K562 (cell line): Measurements from ENCODE around the gene GMIP. TPM values are rescaled to one million over a fixed set of nuclear protein-coding genes. Genes with fewer than 3 reads are reported as not detected.

Experiments
- ATAC-seq: fragments of 200-7000 bp; cut with Tn5 transposase; 3 replicates; pipeline ENCODE4 v1.9.1; 2020; ENCODE audit warnings: moderate library complexity
- BruUV-seq: library from RNA; stranded (reverse); fragments of 400-500 nt; replicated peaks from 2 replicates; lab custom pipeline; 2021; lab: Mats Ljungman, UMichigan
- CTCF ChIA-PET: fragments of 300-600 bp; formaldehyde crosslinking; extraction: SDS; loops from one replicate; lab custom pipeline; 2021; ENCODE audit warnings: low intra/inter-chr PET ratio; lab: Yijun Ruan, JAX
- POLR2A ChIA-PET: fragments of 300-600, 350-650 bp; sonication (Branson Sonifier 250); formaldehyde crosslinking; extraction: SDS; loops from one replicate; lab custom pipeline; 2021; ENCODE audit warnings: antibody characterized with exemption, inconsistent platforms; lab: Yijun Ruan, JAX
- DNase-seq, 4 experiments: peaks; one replicate each; pipeline versions ENCODE4 v3.0.0 to v3.0.0-alpha.2; 2011 to 2018; ENCODE audit warnings: low spot score in 3 of 4, mixed read lengths in 3 of 4; ENCODE audit errors: extremely low read depth in 1 of 4
- FAIRE-seq: peaks from 2 replicates; lab custom pipeline; 2011; peaks lifted over from hg19 to GRCh38; lab: Jason Lieb, UNC
- H2AFZ ChIP-seq: 2 replicates; pipeline ENCODE4 v1.6.0; 2011; ENCODE audit warnings: low read depth, low read length, control low read depth, inconsistent platforms
- H3K27ac ChIP-seq: fragments of 200-600 bp; 3 replicates; pipeline ENCODE4 v1.8.0; 2011; ENCODE audit warnings: low read depth, mild to moderate bottlenecking, control low read depth, inconsistent platforms, low read length, moderate library complexity, mixed read lengths; ENCODE audit errors: extremely low read depth
- H3K27me3 ChIP-seq, 2 experiments: fragments of 300-600 bp in 1 of 2; 2 replicates in 1 of 2; 3 replicates in 1 of 2; pipeline versions ENCODE4 v1.6.0 to v1.8.0; 2011; ENCODE audit warnings: inconsistent platforms in 2 of 2, low read length in 2 of 2, mild to moderate bottlenecking in 1 of 2, mixed read lengths in 1 of 2, moderate library complexity in 1 of 2; ENCODE audit not compliant: control insufficient read depth in 2 of 2, insufficient read depth in 2 of 2
- H3K36me3 ChIP-seq: fragments of 300-600 bp; 3 replicates; pipeline ENCODE4 v1.8.0; 2011; ENCODE audit warnings: mild to moderate bottlenecking, low read length, inconsistent platforms; ENCODE audit not compliant: control insufficient read depth, insufficient read depth
- H3K4me1 ChIP-seq, 2 experiments: fragments of 200-600 bp in 1 of 2; replicated peaks in 1 of 2; 2 replicates in 1 of 2; 3 replicates in 1 of 2; pipeline versions ENCODE4 v1.5.1 to v1.8.0; 2011; ENCODE audit warnings: inconsistent platforms in 2 of 2, low read length in 2 of 2, mild to moderate bottlenecking in 1 of 2, mixed read lengths in 1 of 2, moderate library complexity in 1 of 2; ENCODE audit not compliant: control insufficient read depth in 2 of 2, insufficient read depth in 2 of 2
- H3K4me2 ChIP-seq: 2 replicates; pipeline ENCODE4 v1.6.1; 2011; ENCODE audit warnings: low read length, control low read depth, inconsistent platforms, mixed read lengths; ENCODE audit not compliant: insufficient read depth
- H3K4me3 ChIP-seq: fragments of 200-600 bp; sonication (generic), shearing (Covaris generic); 2 replicates; pipeline ENCODE4 v1.5.1; 2016; ENCODE audit warnings: control low read depth, inconsistent platforms
- H3K79me2 ChIP-seq: fragments of 200-600 bp; 3 replicates; pipeline ENCODE4 v1.8.0; 2011; ENCODE audit warnings: low read length, inconsistent platforms; ENCODE audit not compliant: control insufficient read depth, insufficient read depth
- H3K9ac ChIP-seq, 2 experiments: 2 replicates each; pipeline versions ENCODE4 v1.6.0 to v1.6.1; 2011; ENCODE audit warnings: low read depth in 2 of 2, low read length in 2 of 2, control low read depth in 1 of 2, inconsistent platforms in 1 of 2, mild to moderate bottlenecking in 1 of 2, mixed read lengths in 1 of 2; ENCODE audit not compliant: insufficient read depth in 1 of 2
- H3K9me1 ChIP-seq: one replicate; pipeline ENCODE4 v1.6.0; 2011; ENCODE audit warnings: inconsistent platforms, mild to moderate bottlenecking, low read length, moderate library complexity; ENCODE audit not compliant: control insufficient read depth, insufficient read depth
- H3K9me3 ChIP-seq: replicated peaks from 2 replicates; pipeline ENCODE4 v1.5.1; 2011; ENCODE audit warnings: low read depth, low read length, inconsistent platforms; ENCODE audit not compliant: control insufficient read depth, insufficient read depth
- H4K20me1 ChIP-seq: replicated peaks from 2 replicates; pipeline ENCODE4 v1.6.1; 2011; ENCODE audit warnings: low read length, inconsistent platforms, mixed read lengths; ENCODE audit not compliant: control insufficient read depth, insufficient read depth
- ATF1 ChIP-seq, 2 experiments: fragments of 450-650 bp in 1 of 2; IDR thresholded peaks; 2 replicates each; pipeline ENCODE4 v1.6.1; 2016; ENCODE audit warnings: missing compliant biosample characterization in 1 of 2, missing genetic modification characterization in 1 of 2
- CCAR2 ChIP-seq: fragments of 200-400 bp; formaldehyde crosslinking; IDR thresholded peaks from 2 replicates; pipeline ENCODE4 v1.6.1; 2017; ENCODE audit warnings: mild to moderate bottlenecking, low read depth, low read length
- CREB1 ChIP-seq, 2 experiments: sonication (generic) in 1 of 2; formaldehyde crosslinking in 1 of 2; IDR thresholded peaks; 2 replicates each; pipeline versions ENCODE4 v1.6.1 to v1.8.0; 2012 to 2022; ENCODE audit warnings: inconsistent platforms in 1 of 2, mild to moderate bottlenecking in 1 of 2, missing genetic modification reagents in 1 of 2, moderate library complexity in 1 of 2
- CTBP1 ChIP-seq: fragments of 450-650 bp; IDR thresholded peaks from 2 replicates; pipeline ENCODE4 v1.6.1; 2016; ENCODE audit warnings: borderline replicate concordance
- ILF3 ChIP-seq: fragments of 450-650 bp; IDR thresholded peaks from 2 replicates; pipeline ENCODE4 v1.6.1; 2018; ENCODE audit warnings: antibody characterized with exemption, mild to moderate bottlenecking, moderate library complexity, borderline replicate concordance
- LCOR ChIP-seq: sonication (generic); formaldehyde crosslinking; IDR thresholded peaks from 2 replicates; pipeline ENCODE4 v1.8.0; 2022; ENCODE audit warnings: mild to moderate bottlenecking, missing genetic modification reagents
- NCOA4 ChIP-seq: fragments of 450-650 bp; IDR thresholded peaks from 2 replicates; pipeline ENCODE4 v1.6.1; 2018; ENCODE audit warnings: mild to moderate bottlenecking; ENCODE audit not compliant: partially characterized antibody
- NFXL1 ChIP-seq: fragments of 450-650 bp; formaldehyde crosslinking; IDR thresholded peaks from 2 replicates; pipeline ENCODE4 v1.4.0; 2021; ENCODE audit warnings: mild to moderate bottlenecking
- PHF20 ChIP-seq: fragments of 450-650 bp; IDR thresholded peaks from 2 replicates; pipeline ENCODE4 v1.6.1; 2018; ENCODE audit not compliant: partially characterized antibody
- POLR2AphosphoS2 ChIP-seq: IDR thresholded peaks from 2 replicates; pipeline ENCODE4 v1.6.1; 2012; ENCODE audit warnings: low read length, improper control_type of control experiment
- RAD21 ChIP-seq, 2 experiments: fragments of 250-450 bp in 1 of 2; fragments of 450-650 bp in 1 of 2; sonication (Bioruptor Pico) in 1 of 2; formaldehyde crosslinking in 1 of 2; IDR thresholded peaks in 1 of 2; conservative IDR thresholded peaks in 1 of 2; 2 replicates each; pipeline versions ENCODE4 v1.4.0 to v1.8.0; 2020 to 2022; ENCODE audit warnings: mild to moderate bottlenecking in 2 of 2, moderate library complexity in 1 of 2
- RCOR1 ChIP-seq, 2 experiments: IDR thresholded peaks; 2 replicates each; pipeline ENCODE4 v1.6.1; 2012; ENCODE audit warnings: low read depth in 2 of 2, low read length in 2 of 2, borderline replicate concordance in 1 of 2, improper control_type of control experiment in 1 of 2
- SPI1 ChIP-seq: IDR thresholded peaks from 2 replicates; pipeline ENCODE4 v1.6.1; 2011; ENCODE audit warnings: low read depth, low read length, control low read depth, borderline replicate concordance
- TEAD4 ChIP-seq, 2 experiments: sonication (generic) in 1 of 2; formaldehyde crosslinking in 1 of 2; IDR thresholded peaks; 2 replicates each; pipeline versions ENCODE4 v1.6.1 to v1.8.0; 2012 to 2022; ENCODE audit warnings: borderline replicate concordance in 1 of 2, inconsistent platforms in 1 of 2, low read length in 1 of 2, mild to moderate bottlenecking in 1 of 2, missing genetic modification reagents in 1 of 2
- ZFPM2 ChIP-seq: fragments of 250-450 bp; sonication (Bioruptor Pico); IDR thresholded peaks from 2 replicates; pipeline ENCODE4 v1.5.1; 2022; ENCODE audit warnings: mild to moderate bottlenecking
- ZNF263 ChIP-seq: sonication (generic); formaldehyde crosslinking; IDR thresholded peaks from 2 replicates; pipeline ENCODE4 v1.8.0; 2022; ENCODE audit warnings: mild to moderate bottlenecking, missing genetic modification reagents, borderline replicate concordance
- ZNF280A ChIP-seq: fragments of 450-650 bp; IDR thresholded peaks from 2 replicates; pipeline ENCODE4 v1.6.1; 2018; ENCODE audit warnings: mild to moderate bottlenecking, low read depth; ENCODE audit not compliant: partially characterized antibody
- ZNF316 ChIP-seq: fragments of 450-650 bp; IDR thresholded peaks from 2 replicates; pipeline ENCODE4 v1.6.1; 2016
- ZNF561 ChIP-seq: fragments of 450-650 bp; formaldehyde crosslinking; conservative IDR thresholded peaks from 2 replicates; pipeline ENCODE4 v1.4.0; 2020; ENCODE audit warnings: mild to moderate bottlenecking, moderate library complexity
- ZNF583 ChIP-seq: fragments of 250-450 bp; sonication (Bioruptor Pico); IDR thresholded peaks from 2 replicates; pipeline ENCODE4 v1.4.0; 2020
- ZNF764 ChIP-seq: fragments of 250-450 bp; sonication (Bioruptor Pico); IDR thresholded peaks from 2 replicates; pipeline ENCODE4 v1.4.0; 2020; ENCODE audit warnings: low read depth, mild to moderate bottlenecking, moderate library complexity
- ZNF780A ChIP-seq: fragments of 250-450 bp; sonication (Bioruptor Pico); IDR thresholded peaks from 2 replicates; pipeline ENCODE4 v1.5.0; 2021; ENCODE audit warnings: mild to moderate bottlenecking
- WGBS: fragments of 100-300 bp; shearing (Covaris generic); methylation state at CpG from one replicate; pipeline ENCODE4 v1.1.6; 2016; ENCODE audit warnings: low coverage, mixed read lengths; ENCODE audit not compliant: insufficient coverage; ENCODE audit errors: missing lambda C conversion rate; 5-methylcytosine and 5-hydroxymethylcytosine counted together
- in situ Hi-C: fragments of 300-500 bp; cut with MboI; formaldehyde crosslinking; loops from 4 replicates; pipeline ENCODE4 v1.15.0; 2018; ENCODE audit warnings: inconsistent platforms, mixed read lengths
- intact Hi-C: fragments of 100-400 bp; cut with micrococcal nuclease; formaldehyde crosslinking; loops from 2 replicates; pipeline ENCODE4 v1.14.2; 2022
- polyA plus RNA-seq, 8 experiments: library from polyadenylated mRNA; depleted of rRNA in 4 of 8; stranded (reverse) in 5 of 8; unstranded in 3 of 8; fragments of >200 nt; fragmentation: Nextera tagmentation in 2 of 8; fragmentation: Illumina TruSeq in 1 of 8; extraction: Ambion mirVana in 2 of 8; extraction: Trizol in 1 of 8; gene quantifications; 2 replicates each; pipeline versions ENCODE4 v1.2.1 to v1.2.3, GENCODE V29; 2011 to 2014; ENCODE audit warnings: inconsistent platforms in 1 of 8, missing spikeins in 1 of 8
- total RNA-seq, 7 experiments: library from RNA; depleted of rRNA in 6 of 7; stranded (reverse); fragments of >200 nt in 6 of 7; fragmentation: Illumina TruSeq in 2 of 7; extraction: Trizol in 2 of 7; gene quantifications; 2 replicates each; pipeline versions ENCODE4 v1.2.1 to v1.2.3, GENCODE V29; 2011 to 2021; ENCODE audit warnings: low replicate concordance in 1 of 7

GMIP gene
- total and polyA plus RNA-seq, 9 of the 15 experiments (the other 6 are each of a cell fraction or from before 2014, with no cell fraction given) = 0.14 to 15.8 (median 3.2) TPM

DNA sequence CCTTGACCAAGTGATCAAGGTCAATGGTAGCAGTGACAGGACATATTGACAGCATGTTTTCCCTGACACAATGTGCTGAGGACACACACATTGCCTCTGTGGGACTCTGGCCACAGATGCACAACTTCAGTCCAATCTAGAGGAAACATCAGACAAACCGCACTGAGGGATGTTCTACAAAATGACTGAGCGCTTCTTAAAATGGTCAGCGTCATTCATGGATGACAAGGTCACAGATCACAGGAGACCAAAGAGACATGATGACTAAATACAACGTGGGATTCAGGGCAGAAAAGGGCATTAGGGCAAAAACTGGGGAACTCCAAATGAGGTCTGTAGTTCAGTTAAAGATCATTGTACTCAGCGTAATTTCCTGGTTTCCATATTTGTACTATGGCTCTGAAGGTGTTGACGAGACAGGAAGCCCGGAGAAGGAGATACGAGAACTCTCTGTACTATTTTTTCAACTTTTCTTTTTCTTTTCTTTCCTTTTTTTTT, 45.6 kb downstream of the GMIP start:
- no TSS peak for BruUV-seq
- ChIA-PET CTCF (no interaction called here), POLR2A (no interaction called here)
- 31% methylated on average over 8 of the region's 8 CpGs for WGBS
- H3K9ac ChIP-seq = no peak overlapping the region
- H2AFZ ChIP-seq = peak overlapping the region; percentile 9; the same call in 1 of the 2 replicates
- DNase-seq = peak in 2 of 4 experiments; percentile 44 to 52
- no peaks in the 10 kb centered on the region for H3K36me3 ChIP-seq
- H3K4me1 ChIP-seq = peaks cover 0 to 10% of the 10 kb centered on the region in 2 experiments; a peak in 3 of 5 replicates
- no peak overlapping the region for H3K4me3 ChIP-seq
- no peak overlapping the region for H3K4me2 ChIP-seq
- peak; percentile 87 for FAIRE-seq
- no peaks in the 10 kb centered on the region for H4K20me1 ChIP-seq
- intact Hi-C loops (no loop called here), in situ Hi-C loops (no loop called here)
- no peaks in the 10 kb centered on the region for H3K9me1 ChIP-seq
- peak overlapping the region; percentile 37; the same call in 2 of the 3 replicates for H3K27ac ChIP-seq
- H3K79me2 ChIP-seq = no peaks in the 10 kb centered on the region
- ATAC-seq = peak; percentile 77
- no peaks in the 10 kb centered on the region for H3K27me3 ChIP-seq
- H3K9me3 ChIP-seq = no peaks in the 10 kb centered on the region
- TF ChIP-seq NFXL1 (CRISPR knock-in tag) (no peak), ZNF780A (CRISPR knock-in tag) (no peak), PHF20 (no peak), SPI1 (no peak), ZNF764 (CRISPR knock-in tag) (no peak), ZFPM2 (CRISPR knock-in tag) (no peak), LCOR (CRISPR knock-in tag) (no peak), CTBP1 (peak; percentile 74), ZNF263 (no peak), POLR2AphosphoS2 (no peak), ZNF583 (CRISPR knock-in tag) (no peak), ZNF316 (peak; percentile 54), CREB1 (IDR thresholded peaks at IDR 0.05) (0 out of 2 replicates have a peak, but pooled peaks have one; percentile 25), CREB1 (CRISPR knock-in tag; IDR thresholded peaks at IDR 0.05) (0 out of 2 replicates have a peak, but pooled peaks have one; percentile 30), ILF3 (no peak), NCOA4 (no peak), ATF1 (CRISPR knock-in tag; IDR thresholded peaks at IDR 0.05) (no peak), ATF1 (tag; IDR thresholded peaks at IDR 0.05) (peak; percentile 46), TEAD4 (IDR thresholded peaks at IDR 0.05; ENCODE audit: low read length) (peak; percentile 59; the same call in 1 of the 2 replicates), TEAD4 (CRISPR knock-in tag; IDR thresholded peaks at IDR 0.05; ENCODE audit: borderline replicate concordance) (no peak), ZNF561 (no peak), RCOR1 (IDR thresholded peaks at IDR 0.05; ENCODE audit: borderline replicate concordance in 1 of 2, low read depth in 2 of 2, low read length in 2 of 2) (peak in 1 of 2 experiments; percentile 61; a peak in 1 of 4 replicates), ZNF280A (no peak), RAD21 (CRISPR knock-in tag; conservative IDR thresholded peaks at IDR 0.05 in 1 of 2, IDR thresholded peaks at IDR 0.05 in 1 of 2) (no peak), CCAR2 (no peak)
